Measurements from ENCODE around the gene PRG2. TPM values are rescaled to one million over a fixed set of nuclear protein-coding genes. Genes with fewer than 3 reads are reported as not detected.

Gene PRG2
- total RNA-seq, 1 donor from 2014 or later: 0.33 TPM

GRCh38 chr11:57427727-57428082 is 37.3 kb upstream of the PRG2 start:
- TF ChIP-seq CTCF (IDR thresholded peaks at IDR 0.05; ENCODE audit: insufficient read depth, low read length, poor library complexity, severe bottlenecking): no peak
- DNase-seq (ENCODE audit: low read depth): no peak

GRCh38 chr11:57426929-57427726 is 36.7 kb upstream of the PRG2 start, which contains the start of gene SLC43A3:
Gene SLC43A3, minus strand, starts transcription at chr11:57427121. Its CDS starts 949 bp downstream, at chr11:57426172.
- Histone ChIP-seq H3K4me3 (ENCODE audit: low read depth, low read length) (peak within 1 kb of the TSS; percentile 39), H3K27me3 (ENCODE audit: control insufficient read depth, insufficient read depth, low read length) (no peaks in the 10 kb centered on the region), H3K36me3 (ENCODE audit: control insufficient read depth, insufficient read depth, low read length) (no peaks in the 10 kb centered on the region)
- DNase-seq (ENCODE audit: low read depth): peak; percentile 48
- TF ChIP-seq CTCF (IDR thresholded peaks at IDR 0.05; ENCODE audit: insufficient read depth, low read length, poor library complexity, severe bottlenecking): peak; percentile 2

More at GRCh38 chr11:57427727-57428082, 37.3 kb upstream of the PRG2 start:
- Histone ChIP-seq H3K27me3 (ENCODE audit: control insufficient read depth, insufficient read depth, low read length) (no peaks in the 10 kb centered on the region), H3K4me3 (ENCODE audit: low read depth, low read length) (no peak overlapping the region), H3K36me3 (ENCODE audit: control insufficient read depth, insufficient read depth, low read length) (no peaks in the 10 kb centered on the region)

- H3K4me3 ChIP-seq (ENCODE audit: low read depth, low read length): peak overlapping the region; percentile 39
- no peak for DNase-seq (ENCODE audit: low read depth)
- H3K36me3 ChIP-seq (ENCODE audit: control insufficient read depth, insufficient read depth, low read length): no peaks in the 10 kb centered on the region
- no peak for TF ChIP-seq CTCF (IDR thresholded peaks at IDR 0.05; ENCODE audit: insufficient read depth, low read length, poor library complexity, severe bottlenecking)
- H3K27me3 ChIP-seq (ENCODE audit: control insufficient read depth, insufficient read depth, low read length): no peaks in the 10 kb centered on the region
Observed at GRCh38 chr11:57426439-57426928, 36.0 kb upstream of the PRG2 start.

GRCh38 chr11:57425565-57426438 is 35.4 kb upstream of the PRG2 start:
- Histone ChIP-seq H3K27me3 (ENCODE audit: control insufficient read depth, insufficient read depth, low read length) (no peaks in the 10 kb centered on the region), H3K36me3 (ENCODE audit: control insufficient read depth, insufficient read depth, low read length) (no peaks in the 10 kb centered on the region), H3K4me3 (ENCODE audit: low read depth, low read length) (peak overlapping the region; percentile 39)
- DNase-seq (ENCODE audit: low read depth): no peak
- no peak for TF ChIP-seq CTCF (IDR thresholded peaks at IDR 0.05; ENCODE audit: insufficient read depth, low read length, poor library complexity, severe bottlenecking)

GRCh38 chr11:57424792-57425564 is 34.5 kb upstream of the PRG2 start:
- no peak overlapping the region for H3K4me3 ChIP-seq (ENCODE audit: low read depth, low read length)
- H3K27me3 ChIP-seq (ENCODE audit: control insufficient read depth, insufficient read depth, low read length): no peaks in the 10 kb centered on the region
- H3K36me3 ChIP-seq (ENCODE audit: control insufficient read depth, insufficient read depth, low read length): no peaks in the 10 kb centered on the region
- peak; percentile 91 for DNase-seq (ENCODE audit: low read depth)
- no peak for TF ChIP-seq CTCF (IDR thresholded peaks at IDR 0.05; ENCODE audit: insufficient read depth, low read length, poor library complexity, severe bottlenecking)

All from kidney epithelial cell (primary cell).